Measurements from ENCODE around the gene SIPA1L3.
"Not testable (repeated sequence)": the region's sequence is repeated elsewhere in the genome, so short reads cannot be mapped to it uniquely, and the experiment has no call there.

SIPA1L3 gene

GRCh38 chr19:37920591-37921450 lies 13.8 kb downstream of the SIPA1L3 start:
- no peak for DNase-seq

- not testable (repeated sequence) for DNase-seq
Measured at GRCh38 chr19:37924573-37924972, 17.6 kb downstream of the SIPA1L3 start.

- DNase-seq, result no peak
Measured at GRCh38 chr19:37925212-37925611, 18.2 kb downstream of the SIPA1L3 start.

GRCh38 chr19:37926255-37926654 lies 19.2 kb downstream of the SIPA1L3 start:
- DNase-seq, result no peak

- no peak for DNase-seq
Measured at GRCh38 chr19:37926711-37927110, 19.7 kb downstream of the SIPA1L3 start.

- no peak for DNase-seq
Measured at GRCh38 chr19:37928527-37929286, 21.7 kb downstream of the SIPA1L3 start.

GRCh38 chr19:37929355-37929923 lies 22.4 kb downstream of the SIPA1L3 start:
- no peak for DNase-seq

GRCh38 chr19:37930416-37930815 lies 23.4 kb downstream of the SIPA1L3 start:
- DNase-seq, result no peak

- no peak for DNase-seq
Measured at GRCh38 chr19:37931881-37932655, 25.1 kb downstream of the SIPA1L3 start.

GRCh38 chr19:37932985-37933936 lies 26.3 kb downstream of the SIPA1L3 start:
- no peak for DNase-seq

GRCh38 chr19:37933937-37934358 lies 26.9 kb downstream of the SIPA1L3 start:
- DNase-seq, result no peak

GRCh38 chr19:37935341-37935740 lies 28.3 kb downstream of the SIPA1L3 start:
- DNase-seq, result no peak

GRCh38 chr19:37936166-37936565 lies 29.2 kb downstream of the SIPA1L3 start:
- DNase-seq, result no peak

GRCh38 chr19:37936886-37937285 lies 29.9 kb downstream of the SIPA1L3 start:
- DNase-seq, result no peak

GRCh38 chr19:37938353-37938752 lies 31.3 kb downstream of the SIPA1L3 start:
- no peak for DNase-seq

GRCh38 chr19:37941782-37942515 lies 34.9 kb downstream of the SIPA1L3 start:
- no peak for DNase-seq

GRCh38 chr19:37942516-37942902 lies 35.5 kb downstream of the SIPA1L3 start:
- no peak for DNase-seq

GRCh38 chr19:37943480-37943879 lies 36.5 kb downstream of the SIPA1L3 start:
- DNase-seq, result no peak

GRCh38 chr19:37946132-37946531 lies 39.1 kb downstream of the SIPA1L3 start:
- no peak for DNase-seq

GRCh38 chr19:37947778-37948177 lies 40.8 kb downstream of the SIPA1L3 start:
- DNase-seq, result no peak

GRCh38 chr19:37948362-37948761 lies 41.4 kb downstream of the SIPA1L3 start:
- DNase-seq, result no peak
